Right atrium auricular region (tissue), 2 donors: ENCODE results near the gene LY6G6C. TPM values are rescaled to one million over a fixed set of nuclear protein-coding genes. Genes with fewer than 3 reads are reported as not detected.

Experiments used
- DNase-seq: peaks from one replicate; pipeline ENCODE4 v3.0.0-alpha.2; 2019; ENCODE audit warnings: low spot score
- H3K27ac ChIP-seq, 2 donors: fragments of 200-600 bp; sonication (generic); 1 replicate in 1 of 2; 2 replicates in 1 of 2; pipeline ENCODE4 v1.5.1; 2016 to 2019
- H3K27me3 ChIP-seq, 2 donors: fragments of 200-600 bp; sonication (generic); one replicate each; pipeline versions ENCODE4 v1.5.1 to v1.6.0; 2017 to 2019
- H3K36me3 ChIP-seq: fragments of 200-600 bp; sonication (generic); one replicate; pipeline ENCODE4 v1.5.1; 2016
- H3K4me1 ChIP-seq, 2 donors: fragments of 200-600 bp; sonication (generic); one replicate each; pipeline versions ENCODE4 v1.5.1 to v1.6.0; 2017 to 2019
- H3K4me3 ChIP-seq, 2 donors: fragments of 200-600 bp; sonication (generic); 1 replicate in 1 of 2; 2 replicates in 1 of 2; pipeline ENCODE4 v1.5.1; 2017 to 2019; ENCODE audit warnings: mild to moderate bottlenecking in 1 of 2, moderate library complexity in 1 of 2
- H3K9me3 ChIP-seq, 2 donors: fragments of 200-600 bp; sonication (generic); one replicate each; pipeline ENCODE4 v1.5.1; 2019
- CTCF ChIP-seq, 2 donors: fragments of 200-600 bp; sonication (generic); IDR thresholded peaks; one replicate each; pipeline ENCODE4 v1.5.1; 2019; ENCODE audit warnings: antibody characterized with exemption in 2 of 2
- microRNA-seq, 2 donors: library from miRNA; unstranded; fragments of <30 nt; microRNA quantifications; one replicate each; pipeline ENCODE4, GENCODE V29; 2016 to 2017; ENCODE audit warnings: borderline number of aligned reads in 2 of 2, borderline replicate concordance in 1 of 2
- total RNA-seq, 2 donors: library from RNA; depleted of rRNA; stranded (reverse); fragments of >200 nt; gene quantifications; one replicate each; pipeline ENCODE4 v1.1.0, GENCODE V29; 2016

LY6G6C gene
- total RNA-seq, 2 donors from 2014 or later: 1.3 TPM; not detected in 1

- no peak for TF ChIP-seq CTCF (IDR thresholded peaks at IDR 0.05)
- H3K4me3 ChIP-seq: no peak overlapping the region
- H3K36me3 ChIP-seq: peaks cover 20% of the 10 kb centered on the region
- no peaks in the 10 kb centered on the region for H3K27me3 ChIP-seq
- H3K9me3 ChIP-seq: no peaks in the 10 kb centered on the region
- DNase-seq: no peak
- H3K4me1 ChIP-seq: peaks cover 0 to 11% of the 10 kb centered on the region in 2 donors
- no peak overlapping the region for H3K27ac ChIP-seq
Measured at GRCh38 chr6:31676322-31676903, 45.1 kb downstream of the LY6G6C start.

- Histone ChIP-seq H3K27ac (no peak within 1 kb of the TSS), H3K4me3 (no peak within 1 kb of the TSS), H3K9me3 (no peaks in the 10 kb centered on the region), H3K4me1 (peaks cover 0 to 17% of the 10 kb centered on the region in 2 donors), H3K36me3 (peaks cover 65% of the 10 kb centered on the region), H3K27me3 (no peaks in the 10 kb centered on the region)
- no peak for TF ChIP-seq CTCF (IDR thresholded peaks at IDR 0.05)
- no peak for DNase-seq
Measured at GRCh38 chr6:31669676-31670075, 51.9 kb downstream of the LY6G6C start, which contains the start of gene LY6G5B. Gene LY6G5B, plus strand, starts transcription at chr6:31669976. Its CDS starts 975 bp downstream, at chr6:31670951.

Small RNAs within 50 kb of the gene (microRNA-seq; reads per million reads assigned to microRNA genes)
- 0 to 0.71 reads per million in 2 donors for gene MIR4646

Other genes starting within 250 kb of the LY6G6C start
- 1 to 10 TPM; 1.6 to 3.1 TPM for gene MICB, start 223.6 kb downstream of the LY6G6C start, total RNA-seq
- gene MCCD1, start 192.8 kb downstream of the LY6G6C start, total RNA-seq: not detected
- gene DDX39B, start 179.7 kb downstream of the LY6G6C start, total RNA-seq: 100 to 1,000 TPM; 119 to 143 TPM
- gene ATP6V1G2, start 175.1 kb downstream of the LY6G6C start, total RNA-seq: 1 to 10 TPM; 1.2 to 6.0 TPM
- gene NFKBIL1, start 174.1 kb downstream of the LY6G6C start, total RNA-seq: 10 to 100 TPM; 12.9 to 18.4 TPM
- gene LTA, start 149.5 kb downstream of the LY6G6C start, total RNA-seq: not detected
- under 1 TPM in 1 of 2 donors, not detected in 1; 0.51 TPM for gene TNF, start 146.2 kb downstream of the LY6G6C start, total RNA-seq
- not detected for gene LTB, start 139.3 kb downstream of the LY6G6C start, total RNA-seq
- 1 to 10 TPM; 2.8 to 8.5 TPM for gene LST1, start 135.5 kb downstream of the LY6G6C start, total RNA-seq
- gene NCR3, start 128.7 kb downstream of the LY6G6C start, total RNA-seq: not detected
- 10 to 100 TPM in 1 of 2 donors, 1 to 10 TPM in 1; 8.3 to 27.3 TPM for gene AIF1, start 106.5 kb downstream of the LY6G6C start, total RNA-seq
- gene PRRC2A, start 101.0 kb downstream of the LY6G6C start, total RNA-seq: 10 to 100 TPM; 61.0 to 96.7 TPM
- gene BAG6, start 69.1 kb downstream of the LY6G6C start, total RNA-seq: 100 to 1,000 TPM; 209 to 306 TPM
- 1 to 10 TPM; 1.0 to 1.2 TPM for gene APOM, start 65.9 kb downstream of the LY6G6C start, total RNA-seq
- gene C6orf47, start 61.0 kb downstream of the LY6G6C start, total RNA-seq: 10 to 100 TPM; 17.8 to 19.2 TPM
- 10 to 100 TPM; 14.7 to 20.0 TPM for gene GPANK1, start 56.7 kb downstream of the LY6G6C start, total RNA-seq
- gene CSNK2B, start 55.7 kb downstream of the LY6G6C start, total RNA-seq: 100 to 1,000 TPM; 242 to 243 TPM
- gene LY6G5B, start 51.8 kb downstream of the LY6G6C start, total RNA-seq: 1 to 10 TPM in 1 of 2 donors, under 1 TPM in 1; 0.67 to 1.8 TPM
- 1 to 10 TPM; 1.2 to 4.9 TPM for gene LY6G5C, start 40.7 kb downstream of the LY6G6C start, total RNA-seq
- gene ABHD16A, start 18.4 kb downstream of the LY6G6C start, total RNA-seq: 10 to 100 TPM; 22.7 to 29.4 TPM
- gene LY6G6F, start 14.9 kb downstream of the LY6G6C start, total RNA-seq: not detected
- not detected for gene LY6G6D, start 6.4 kb downstream of the LY6G6C start, total RNA-seq
- gene MPIG6B, start 1.6 kb upstream of the LY6G6C start, total RNA-seq: under 1 TPM in 1 of 2 donors, not detected in 1; 0.55 TPM
- gene DDAH2, start 7.6 kb upstream of the LY6G6C start, total RNA-seq: 10 to 100 TPM; 53.5 to 93.3 TPM
- 100 to 1,000 TPM in 1 of 2 donors, 10 to 100 TPM in 1; 90.9 to 194 TPM for gene CLIC1, start 14.8 kb upstream of the LY6G6C start, total RNA-seq
- under 1 TPM; 0.37 to 0.98 TPM for gene MSH5, start 18.3 kb upstream of the LY6G6C start, total RNA-seq
- not detected for gene SAPCD1, start 40.9 kb upstream of the LY6G6C start, total RNA-seq
- 1 to 10 TPM; 4.1 to 7.5 TPM for gene VWA7, start 55.6 kb upstream of the LY6G6C start, total RNA-seq
- gene VARS1, start 74.0 kb upstream of the LY6G6C start, total RNA-seq: 10 to 100 TPM; 15.3 to 24.6 TPM
- 10 to 100 TPM; 28.8 to 32.0 TPM for gene LSM2, start 85.2 kb upstream of the LY6G6C start, total RNA-seq
- 1 to 10 TPM; 1.1 to 1.6 TPM for gene HSPA1L, start 93.5 kb upstream of the LY6G6C start, total RNA-seq
- 100 to 1,000 TPM; 315 to 334 TPM for gene HSPA1A, start 93.8 kb upstream of the LY6G6C start, total RNA-seq
- gene HSPA1B, start 106.0 kb upstream of the LY6G6C start, total RNA-seq: 100 to 1,000 TPM; 131 to 232 TPM
- gene NEU1, start 141.1 kb upstream of the LY6G6C start, total RNA-seq: 10 to 100 TPM; 28.0 to 37.7 TPM
- gene SLC44A4, start 157.3 kb upstream of the LY6G6C start, total RNA-seq: not detected
- gene EHMT2, start 176.0 kb upstream of the LY6G6C start, total RNA-seq: 10 to 100 TPM; 10.5 to 19.1 TPM
- gene ZBTB12, start 180.3 kb upstream of the LY6G6C start, total RNA-seq: under 1 TPM; 0.47 to 0.52 TPM
- 10 to 100 TPM in 1 of 2 donors, 1 to 10 TPM in 1; 3.5 to 19.9 TPM for gene C2, start 206.0 kb upstream of the LY6G6C start, total RNA-seq
- gene CFB, start 224.3 kb upstream of the LY6G6C start, total RNA-seq: 100 to 1,000 TPM in 1 of 2 donors, 10 to 100 TPM in 1; 65.5 to 126 TPM
- gene NELFE, start 237.2 kb upstream of the LY6G6C start, total RNA-seq: 10 to 100 TPM; 40.0 to 81.7 TPM
- 10 to 100 TPM; 18.7 to 31.6 TPM for gene SKIC2, start 237.4 kb upstream of the LY6G6C start, total RNA-seq